Measurements from ENCODE around the gene CAPN5. TPM values are rescaled to one million over a fixed set of nuclear protein-coding genes. Genes with fewer than 3 reads are reported as not detected.

Gene CAPN5
- total and polyA plus RNA-seq, 5 experiments from 2014 or later, result 6.2 to 13.1 (median 9.5) TPM

DNA sequence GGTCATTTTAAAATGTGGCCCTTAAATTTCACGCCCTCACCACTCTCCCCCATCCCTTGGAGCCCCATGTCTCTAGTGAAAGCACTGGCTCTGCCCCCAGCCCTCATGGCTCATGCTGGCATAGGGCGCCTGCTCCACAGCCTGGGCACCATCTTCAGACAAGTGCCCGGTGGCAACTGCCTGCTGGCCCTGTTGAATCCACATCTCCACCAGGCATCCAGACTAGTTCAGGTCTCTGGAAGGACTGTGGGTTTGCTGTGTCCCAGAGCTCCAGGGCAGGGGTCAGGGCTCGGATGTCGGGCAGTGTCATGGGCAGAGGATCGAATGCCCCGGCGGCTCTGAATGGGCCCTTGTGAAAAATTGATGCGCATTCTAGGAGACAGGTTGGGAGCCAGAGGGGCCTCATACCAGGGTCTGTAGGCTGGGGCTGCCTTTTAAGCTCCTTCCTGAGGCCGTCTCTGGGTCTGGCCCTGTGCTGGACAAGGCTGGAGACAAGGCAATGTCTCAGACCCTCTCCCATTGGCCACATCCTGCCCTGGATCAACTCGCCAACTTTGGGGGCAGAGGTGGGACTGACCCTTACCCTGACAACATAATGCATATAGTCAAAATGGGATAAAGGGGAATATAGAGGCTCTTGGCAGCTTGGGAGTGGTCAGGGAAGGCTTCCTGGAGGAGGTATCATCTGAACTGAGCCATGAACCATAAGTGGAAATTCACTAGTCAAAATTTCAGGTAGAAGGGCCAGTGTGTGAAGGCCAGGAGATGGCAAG lies 62.5 kb downstream of the CAPN5 start:
- H3K36me3 Mint-ChIP-seq, result peaks cover 0 to 2% (median 0%) of the 10 kb centered on the region in 3 donors
- H3K27ac Mint-ChIP-seq, result peak overlapping the region in 2 of 10 donors; percentile 20 to 22
- H3K27me3 Mint-ChIP-seq, result peaks cover 0 to 9% (median 3%) of the 10 kb centered on the region in 5 donors
- POLR2A ChIA-PET, result no interaction called here
- H3K4me3 Mint-ChIP-seq, result no peak overlapping the region
- peaks cover 8 to 22% (median 13%) of the 10 kb centered on the region in 4 donors for H3K4me1 Mint-ChIP-seq
- no peak for ATAC-seq
- DNase-seq, result no peak
- no peaks in the 10 kb centered on the region for H3K9me3 Mint-ChIP-seq

DNA sequence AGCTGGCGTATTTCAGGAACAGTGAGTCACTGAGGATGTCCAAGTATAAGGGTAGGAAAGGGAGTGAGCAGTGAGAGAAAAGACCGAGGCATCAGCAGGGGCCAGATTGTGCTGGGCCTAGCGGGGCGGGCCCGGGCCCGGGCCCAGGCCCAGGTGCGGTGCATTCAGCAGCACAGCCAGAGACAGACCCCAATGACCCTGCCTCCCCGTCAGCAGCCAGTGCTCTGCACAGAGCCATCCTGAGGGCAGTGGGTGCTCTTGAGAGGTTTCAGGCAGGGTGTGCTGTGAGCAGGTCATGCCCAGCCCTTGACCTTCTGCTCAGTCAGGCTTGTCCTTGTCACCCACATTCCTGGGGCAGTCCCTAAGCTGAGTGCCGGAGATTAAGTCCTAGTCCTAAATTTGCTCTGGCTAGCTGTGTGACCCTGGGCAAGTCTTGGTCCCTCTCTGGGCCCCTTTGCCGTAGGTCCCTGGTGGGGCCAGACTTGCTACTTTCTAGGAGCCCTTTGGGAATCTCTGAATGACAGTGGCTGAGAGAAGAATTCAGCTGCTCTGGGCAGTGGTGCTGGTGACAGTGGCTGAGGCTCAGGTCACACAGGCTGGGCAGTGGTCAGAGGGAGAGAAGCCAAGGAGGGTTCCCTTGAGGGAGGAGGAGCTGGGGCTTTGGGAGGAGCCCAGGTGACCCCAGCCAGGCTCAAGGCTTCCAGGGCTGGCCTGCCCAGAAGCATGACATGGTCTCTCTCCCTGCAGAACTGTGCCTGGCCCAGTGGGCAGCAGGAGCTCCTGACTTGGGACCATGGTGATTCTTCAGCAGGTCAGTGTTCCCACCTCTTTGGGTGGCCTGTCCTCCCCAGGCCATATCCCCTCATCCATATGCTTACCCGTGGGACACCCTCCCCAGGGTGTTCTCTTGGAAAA lies 63.3 kb downstream of the CAPN5 start:
- peak overlapping the region in 1 of 10 donors; percentile 20 for H3K27ac Mint-ChIP-seq
- peaks cover 8 to 22% (median 13%) of the 10 kb centered on the region in 4 donors for H3K4me1 Mint-ChIP-seq
- no peaks in the 10 kb centered on the region for H3K9me3 Mint-ChIP-seq
- POLR2A ChIA-PET, result no interaction called here
- H3K36me3 Mint-ChIP-seq, result no peaks in the 10 kb centered on the region
- no peak for DNase-seq
- peaks cover 0 to 9% (median 3%) of the 10 kb centered on the region in 5 donors for H3K27me3 Mint-ChIP-seq
- no peak overlapping the region for H3K4me3 Mint-ChIP-seq
- no peak for ATAC-seq

DNA sequence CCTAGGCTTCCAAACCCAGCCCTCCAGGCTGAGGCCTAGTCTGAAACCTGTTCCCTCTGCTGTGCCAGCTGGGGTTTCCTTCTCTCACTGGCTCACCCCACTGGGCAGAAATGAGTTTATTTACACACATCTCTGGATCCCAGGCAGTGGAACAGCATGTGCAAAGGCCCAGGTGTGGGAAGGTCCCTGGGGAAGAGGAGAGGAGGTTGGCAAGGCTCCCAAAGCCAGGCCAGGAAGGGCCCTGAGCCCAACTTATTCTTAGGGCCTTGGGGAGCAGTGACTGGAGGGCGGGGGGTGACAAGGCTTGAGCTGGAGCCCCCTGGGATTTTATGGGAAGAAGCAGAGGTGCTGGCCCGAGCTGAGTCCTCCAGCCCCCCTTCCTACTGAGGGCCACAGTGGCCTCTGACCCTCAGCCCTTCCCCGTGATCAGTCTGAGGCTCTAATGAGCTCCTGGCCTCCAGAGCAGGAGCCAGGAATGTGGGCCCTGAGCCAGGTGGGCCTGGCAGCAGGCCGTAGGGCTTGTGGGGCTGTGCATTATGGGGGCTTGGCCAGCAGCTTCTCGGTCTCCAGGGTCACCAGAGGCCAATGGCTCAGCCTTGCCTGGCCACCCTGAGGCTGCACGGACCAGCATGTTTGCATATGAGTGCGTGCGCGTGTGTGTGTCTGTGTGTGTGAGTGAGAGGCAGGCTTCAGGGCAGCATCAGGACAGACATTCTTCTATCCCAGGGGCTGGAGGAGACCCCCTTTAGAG lies 64.2 kb downstream of the CAPN5 start:
- no peaks in the 10 kb centered on the region for H3K9me3 Mint-ChIP-seq
- no peak for DNase-seq
- POLR2A ChIA-PET, result no interaction called here
- H3K27me3 Mint-ChIP-seq, result peaks cover 0 to 9% (median 3%) of the 10 kb centered on the region in 5 donors
- H3K36me3 Mint-ChIP-seq, result no peaks in the 10 kb centered on the region
- H3K27ac Mint-ChIP-seq, result peak overlapping the region in 2 of 10 donors; percentile 62 to 69
- H3K4me1 Mint-ChIP-seq, result peaks cover 8 to 22% (median 13%) of the 10 kb centered on the region in 4 donors
- no peak for ATAC-seq
- no peak overlapping the region for H3K4me3 Mint-ChIP-seq

DNA sequence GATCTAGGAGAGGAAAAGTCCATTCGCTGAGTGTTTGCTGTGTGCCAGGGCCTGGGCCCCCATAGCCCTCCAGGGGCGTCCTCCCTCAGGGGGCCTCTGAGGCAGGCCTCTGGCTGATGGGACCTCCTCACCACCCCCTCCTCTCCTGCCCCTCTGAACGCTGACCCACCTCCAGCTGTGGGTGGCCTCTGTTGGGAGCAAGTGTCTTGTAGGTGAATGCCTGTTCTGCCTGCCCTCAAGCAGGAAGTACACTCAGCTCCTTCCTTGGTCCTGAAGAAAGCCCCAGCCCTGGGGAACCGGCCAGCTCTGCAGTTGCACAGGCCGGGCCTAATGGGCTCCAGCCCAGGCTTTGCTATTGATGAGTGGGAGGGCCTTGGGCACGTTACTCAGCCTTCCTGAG lies 64.8 kb downstream of the CAPN5 start:
- ATAC-seq (no peak), DNase-seq (no peak)
- Mint-ChIP-seq H3K9me3 (no peaks in the 10 kb centered on the region), H3K4me1 (peaks cover 4 to 16% (median 11%) of the 10 kb centered on the region in 4 donors), H3K27me3 (peaks cover 1 to 12% (median 3%) of the 10 kb centered on the region in 5 donors), H3K36me3 (no peaks in the 10 kb centered on the region), H3K4me3 (no peak overlapping the region), H3K27ac (peak overlapping the region in 2 of 10 donors; percentile 12 to 40)
- POLR2A ChIA-PET, result no interaction called here

DNA sequence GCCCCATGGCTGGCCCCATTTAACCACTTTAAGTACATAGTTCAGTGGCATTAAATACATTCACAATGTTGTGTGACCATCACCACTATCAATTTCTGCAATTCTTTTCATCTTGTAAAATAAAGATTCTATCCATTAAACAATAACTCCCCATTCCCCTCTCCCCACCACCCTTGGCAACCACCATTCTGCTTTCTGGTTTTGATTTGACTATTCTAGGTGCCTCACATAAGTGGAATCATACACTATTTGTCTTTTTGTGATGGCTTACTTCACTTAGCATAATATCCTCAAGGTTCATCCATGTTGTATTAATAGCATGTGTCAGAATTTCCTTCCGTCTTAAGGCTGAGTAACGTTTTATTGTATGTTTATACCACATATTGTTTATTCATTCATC lies 68.3 kb downstream of the CAPN5 start:
- no peaks in the 10 kb centered on the region for H3K9me3 Mint-ChIP-seq

DNA sequence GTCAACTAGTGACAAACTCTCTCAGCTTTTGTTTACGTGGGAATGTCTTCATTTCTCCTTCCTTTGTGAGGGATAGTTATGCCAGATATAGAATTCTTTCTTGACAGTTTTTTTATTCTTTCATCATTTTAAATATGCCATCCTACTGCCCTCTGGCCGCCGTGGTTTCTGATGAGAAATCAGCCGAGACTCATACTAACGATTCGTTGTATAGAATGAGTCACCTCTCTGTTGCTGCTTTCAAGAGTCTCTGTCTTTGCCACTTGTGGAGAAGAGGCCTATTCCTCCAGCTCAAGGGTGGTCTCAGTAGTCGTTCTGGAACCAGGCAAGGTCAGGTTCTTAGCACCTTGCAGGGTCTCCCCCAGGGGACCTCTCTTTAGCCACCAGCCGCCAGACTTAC lies 69.3 kb downstream of the CAPN5 start:
- peaks cover 0 to 9% (median under 1%) of the 10 kb centered on the region in 4 donors for H3K4me1 Mint-ChIP-seq
- H3K36me3 Mint-ChIP-seq, result no peaks in the 10 kb centered on the region
- no peaks in the 10 kb centered on the region for H3K9me3 Mint-ChIP-seq
- POLR2A ChIA-PET, result no interaction called here
- no peak for DNase-seq
- peaks cover 6 to 33% (median 20%) of the 10 kb centered on the region in 5 donors for H3K27me3 Mint-ChIP-seq
- ATAC-seq, result no peak
- no peak overlapping the region for H3K27ac Mint-ChIP-seq
- H3K4me3 Mint-ChIP-seq, result no peak overlapping the region

More for the DNA sequence above, 68.3 kb downstream of the CAPN5 start:
- no peak for ATAC-seq
- no peaks in the 10 kb centered on the region for H3K36me3 Mint-ChIP-seq
- H3K4me3 Mint-ChIP-seq, result no peak overlapping the region
- POLR2A ChIA-PET, result no interaction called here
- H3K27ac Mint-ChIP-seq, result no peak overlapping the region
- peaks cover 0 to 4% (median under 1%) of the 10 kb centered on the region in 4 donors for H3K4me1 Mint-ChIP-seq
- peaks cover 6 to 32% (median 20%) of the 10 kb centered on the region in 5 donors for H3K27me3 Mint-ChIP-seq
- DNase-seq, result no peak

DNA sequence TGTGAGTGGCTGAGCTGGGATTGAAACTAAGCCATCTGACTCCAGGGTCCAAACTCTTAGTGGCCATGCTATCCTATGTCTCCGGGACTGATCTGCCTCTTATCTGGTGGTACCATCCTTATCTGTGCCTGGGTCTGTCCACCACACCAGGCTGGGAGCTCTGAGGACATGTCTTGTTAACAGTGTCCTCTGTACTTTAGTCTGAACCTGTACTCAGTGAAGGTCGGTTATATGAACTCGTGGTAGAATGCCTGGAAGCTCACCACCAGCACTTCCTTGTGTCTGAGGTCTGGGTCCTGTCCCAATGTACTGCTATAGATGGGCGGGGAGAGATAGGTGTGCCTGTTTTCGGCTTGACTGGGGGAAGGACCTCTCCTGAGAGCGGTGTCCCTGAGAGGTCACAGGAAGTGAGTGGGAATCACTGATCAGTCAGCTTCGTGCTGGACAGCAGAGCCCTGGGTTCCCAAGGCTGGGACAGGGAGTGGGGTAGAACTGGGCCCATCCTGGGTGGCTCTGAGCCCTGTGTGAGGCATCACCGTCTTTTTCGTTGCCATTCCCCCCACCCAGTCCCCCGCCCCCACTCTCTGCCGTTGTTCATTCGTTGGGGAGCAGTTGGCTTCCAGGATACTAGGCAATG lies 70.1 kb downstream of the CAPN5 start:
- POLR2A ChIA-PET, result no interaction called here
- no peak for ATAC-seq

DNA sequence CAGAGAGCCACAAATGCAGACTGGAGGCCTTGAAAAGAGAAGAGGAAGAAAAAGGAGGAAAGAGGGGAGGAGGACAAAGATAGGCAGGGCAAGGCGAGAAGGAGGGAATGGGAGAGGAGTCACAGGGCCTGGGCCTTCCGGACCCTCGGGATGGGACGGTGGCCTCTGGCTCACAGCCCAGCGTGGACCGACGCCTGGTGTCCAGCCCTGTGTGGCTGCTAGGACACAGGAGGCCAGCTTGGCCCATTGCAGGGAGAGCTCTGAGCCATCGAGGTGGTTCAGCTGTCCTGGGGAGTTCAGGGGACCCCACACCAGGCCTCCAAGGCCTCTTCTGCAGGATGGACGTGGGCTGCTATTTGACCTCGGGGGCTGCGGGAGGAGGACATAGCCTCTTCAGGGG lies 70.7 kb downstream of the CAPN5 start:
- POLR2A ChIA-PET, result no interaction called here
- Mint-ChIP-seq H3K27me3 (peaks cover 6 to 33% (median 20%) of the 10 kb centered on the region in 5 donors), H3K36me3 (no peaks in the 10 kb centered on the region), H3K4me1 (peaks cover 7 to 19% (median 10%) of the 10 kb centered on the region in 4 donors), H3K4me3 (no peak overlapping the region), H3K27ac (no peak overlapping the region), H3K9me3 (no peaks in the 10 kb centered on the region)
- ATAC-seq, result no peak
- no peak for DNase-seq

More for the DNA sequence above, 70.1 kb downstream of the CAPN5 start:
- Mint-ChIP-seq H3K9me3 (no peaks in the 10 kb centered on the region), H3K4me3 (no peak overlapping the region), H3K36me3 (no peaks in the 10 kb centered on the region), H3K27me3 (peaks cover 6 to 33% (median 20%) of the 10 kb centered on the region in 5 donors), H3K27ac (peak overlapping the region in 1 of 10 donors; percentile 0), H3K4me1 (peaks cover 3 to 13% (median 5%) of the 10 kb centered on the region in 4 donors)
- DNase-seq, result no peak

DNA sequence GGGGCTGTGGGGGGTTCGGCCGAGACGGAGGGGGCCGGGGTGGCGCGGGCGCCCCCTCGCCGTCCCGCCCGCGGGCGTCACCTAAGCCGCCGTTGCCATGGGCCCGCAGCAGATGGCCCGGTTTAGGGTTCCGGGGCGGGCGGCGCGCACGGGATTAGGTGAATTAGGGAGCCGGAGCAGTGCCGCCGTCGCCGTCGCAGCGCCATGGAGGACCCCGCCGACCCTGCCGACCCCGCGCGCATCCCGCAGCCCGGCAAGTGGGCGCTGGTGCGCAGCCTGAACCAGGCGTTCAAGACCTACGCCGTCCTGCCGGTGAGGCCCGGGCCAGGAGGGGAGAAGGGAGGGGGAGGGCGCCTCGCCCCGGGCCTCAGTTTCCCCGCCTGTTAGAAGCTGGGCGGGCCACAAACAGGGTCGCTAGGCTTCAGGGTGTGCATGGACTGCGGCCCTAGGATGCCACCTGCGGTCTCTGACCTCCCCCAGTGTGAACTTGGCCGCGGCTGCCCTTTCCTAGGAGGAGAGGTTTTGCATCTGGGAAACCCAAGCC lies 71.4 kb downstream of the CAPN5 start:
- Mint-ChIP-seq H3K27ac (no peak overlapping the region), H3K27me3 (peaks cover 6 to 33% (median 20%) of the 10 kb centered on the region in 5 donors), H3K4me3 (no peak overlapping the region), H3K4me1 (peaks cover 9 to 26% (median 17%) of the 10 kb centered on the region in 4 donors), H3K9me3 (no peaks in the 10 kb centered on the region), H3K36me3 (no peaks in the 10 kb centered on the region)
- POLR2A ChIA-PET, result no interaction called here
- DNase-seq (no peak), ATAC-seq (no peak)

DNA sequence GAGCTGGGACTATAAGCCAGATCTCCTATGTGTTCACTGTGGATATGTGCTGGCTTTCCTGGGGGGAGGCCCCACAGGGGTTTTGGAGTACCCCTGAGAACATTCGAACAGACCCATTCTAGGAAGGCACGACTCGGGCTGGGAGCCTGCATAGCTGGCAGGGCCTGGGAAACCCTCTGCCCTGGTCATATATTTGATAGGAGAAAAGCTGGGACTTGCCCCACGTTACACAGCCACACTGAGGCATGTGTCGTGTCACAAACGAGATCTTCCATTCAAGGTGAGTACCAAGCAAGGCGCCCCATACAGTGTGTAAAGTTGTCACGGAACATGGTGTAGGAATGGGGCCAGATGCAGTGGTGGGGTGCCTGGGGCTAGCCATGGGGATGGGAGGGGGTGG lies 72.4 kb downstream of the CAPN5 start:
- ATAC-seq (no peak), DNase-seq (no peak)
- Mint-ChIP-seq H3K27ac (peak overlapping the region in 1 of 10 donors; percentile 23), H3K36me3 (no peaks in the 10 kb centered on the region), H3K9me3 (no peaks in the 10 kb centered on the region), H3K27me3 (peaks cover 6 to 33% (median 20%) of the 10 kb centered on the region in 5 donors), H3K4me3 (no peak overlapping the region), H3K4me1 (peaks cover 14 to 33% (median 20%) of the 10 kb centered on the region in 4 donors)
- POLR2A ChIA-PET, result no interaction called here

DNA sequence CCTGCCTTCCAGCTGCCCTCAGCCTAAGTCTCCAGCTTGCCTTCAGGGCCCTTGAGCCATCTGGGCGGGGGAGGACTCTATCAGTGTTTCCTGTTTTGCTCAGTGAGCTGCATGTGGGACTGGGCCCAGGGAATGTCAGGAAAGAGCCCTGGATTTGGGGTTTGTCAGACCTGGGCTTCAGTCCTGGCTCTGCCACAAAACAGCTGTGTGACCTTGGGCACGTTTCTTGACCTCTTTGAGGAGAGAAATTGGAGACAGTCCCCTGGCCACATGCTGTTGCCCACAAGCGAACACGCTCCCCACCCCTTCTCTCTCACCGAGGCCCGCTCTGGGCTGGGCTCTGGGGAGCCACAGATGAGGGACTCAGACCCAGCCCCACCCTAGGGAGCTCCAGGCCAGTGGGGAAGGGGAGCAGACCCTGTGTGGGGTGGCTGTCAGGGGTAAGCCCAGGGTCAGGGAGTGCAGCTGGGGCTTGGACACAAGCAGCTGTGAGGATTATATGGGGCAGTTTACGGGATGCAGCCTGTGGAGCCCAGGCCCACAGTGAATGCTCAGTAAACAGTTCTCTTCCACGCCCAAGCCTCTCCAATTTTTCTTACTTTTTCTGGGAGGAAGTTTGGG lies 73.6 kb downstream of the CAPN5 start:
- peak overlapping the region in 1 of 10 donors; percentile 6 for H3K27ac Mint-ChIP-seq

More for the DNA sequence above, 73.6 kb downstream of the CAPN5 start:
- POLR2A ChIA-PET, result no interaction called here
- Mint-ChIP-seq H3K4me1 (peaks cover 14 to 33% (median 20%) of the 10 kb centered on the region in 4 donors), H3K27me3 (peaks cover 6 to 33% (median 20%) of the 10 kb centered on the region in 5 donors), H3K4me3 (no peak overlapping the region), H3K9me3 (no peaks in the 10 kb centered on the region), H3K36me3 (no peaks in the 10 kb centered on the region)
- DNase-seq, result no peak
- no peak for ATAC-seq

Measured in naive thymus-derived CD8-positive, alpha-beta T cell (primary cell).